WTC11 (cell line): ENCODE data around the gene SVOP. TPM values are rescaled to one million over a fixed set of nuclear protein-coding genes. Genes with fewer than 3 reads are reported as not detected.

Experiments
- ATAC-seq: fragments of 200-7000 bp; cut with Tn5 transposase; 2 replicates; pipeline ENCODE4 v1.10.0; 2021; ENCODE audit warnings: mild to moderate bottlenecking, moderate library complexity
- CTCF ChIA-PET: fragments of 300-600 bp; sonication (Branson Sonifier 250); formaldehyde crosslinking; loops from one replicate; lab custom pipeline; 2021; ENCODE audit warnings: antibody characterized with exemption; lab: Charles Lee
- POLR2A ChIA-PET: fragments of 350-600 bp; sonication (Branson Sonifier 250); formaldehyde crosslinking; loops from one replicate; lab custom pipeline; 2021; ENCODE audit warnings: antibody characterized with exemption; lab: Charles Lee
- DNase-seq: peaks from one replicate; pipeline ENCODE4 v3.0.0; 2021; ENCODE audit warnings: low spot score
- H3K27ac Mint-ChIP-seq: 2 replicates; pipeline ENCODE4 v1.8.0; 2021; ENCODE audit warnings: mixed read lengths
- H3K27me3 Mint-ChIP-seq: 2 replicates; pipeline ENCODE4 v1.8.0; 2021; ENCODE audit warnings: low read depth, mild to moderate bottlenecking, moderate library complexity, mixed read lengths
- H3K36me3 Mint-ChIP-seq: 2 replicates; pipeline ENCODE4 v1.8.0; 2021; ENCODE audit warnings: mixed read lengths
- H3K4me1 Mint-ChIP-seq: 2 replicates; pipeline ENCODE4 v1.8.0; 2022; ENCODE audit warnings: mixed read lengths
- H3K4me3 Mint-ChIP-seq: 2 replicates; pipeline ENCODE4 v1.8.0; 2021; ENCODE audit warnings: mild to moderate bottlenecking, moderate library complexity, mixed read lengths
- H3K9me3 Mint-ChIP-seq: 2 replicates; pipeline ENCODE4 v1.8.0; 2021; ENCODE audit warnings: mixed read lengths
- CREB1 ChIP-seq: sonication (generic); formaldehyde crosslinking; IDR thresholded peaks from 2 replicates; pipeline ENCODE4 v1.8.0; 2023; ENCODE audit warnings: mild to moderate bottlenecking, missing genetic modification reagents
- EMX1 ChIP-seq: fragments of 250-450 bp; sonication (Bioruptor Pico); IDR thresholded peaks from 2 replicates; pipeline ENCODE4 v1.8.0; 2021; ENCODE audit warnings: mild to moderate bottlenecking
- ERG ChIP-seq: fragments of 250-450 bp; sonication (Bioruptor Pico); IDR thresholded peaks from 2 replicates; pipeline ENCODE4 v1.8.0; 2021; ENCODE audit warnings: mild to moderate bottlenecking
- ETV6 ChIP-seq: sonication (generic); formaldehyde crosslinking; IDR thresholded peaks from 2 replicates; pipeline ENCODE4 v1.8.1; 2022; ENCODE audit warnings: mild to moderate bottlenecking, missing genetic modification reagents
- FOXJ3 ChIP-seq: sonication (generic); formaldehyde crosslinking; IDR thresholded peaks from 2 replicates; pipeline ENCODE4 v1.9.0; 2021; ENCODE audit warnings: missing genetic modification reagents, mild to moderate bottlenecking, borderline replicate concordance
- GTF2I ChIP-seq: fragments of 250-450 bp; sonication (Bioruptor Pico); conservative IDR thresholded peaks from 2 replicates; pipeline ENCODE4 v1.4.0; 2021; ENCODE audit warnings: mild to moderate bottlenecking
- HMGXB4 ChIP-seq: sonication (generic); formaldehyde crosslinking; IDR thresholded peaks from 2 replicates; pipeline ENCODE4 v1.8.1; 2023; ENCODE audit warnings: mild to moderate bottlenecking, moderate library complexity, missing genetic modification reagents
- IRF2 ChIP-seq: sonication (generic); formaldehyde crosslinking; IDR thresholded peaks from 2 replicates; pipeline ENCODE4 v1.8.0; 2022; ENCODE audit warnings: low read depth, missing genetic modification reagents, borderline replicate concordance
- MAX ChIP-seq: sonication (generic); formaldehyde crosslinking; IDR thresholded peaks from 2 replicates; pipeline ENCODE4 v1.8.0; 2022; ENCODE audit warnings: mild to moderate bottlenecking, missing genetic modification reagents
- MLX ChIP-seq: sonication (generic); formaldehyde crosslinking; IDR thresholded peaks from 2 replicates; pipeline ENCODE4 v1.8.1; 2023; ENCODE audit warnings: mild to moderate bottlenecking, missing genetic modification reagents, moderate library complexity
- RORB ChIP-seq: fragments of 250-450 bp; sonication (Bioruptor Pico); IDR thresholded peaks from 2 replicates; pipeline ENCODE4 v1.9.0; 2021; ENCODE audit warnings: mild to moderate bottlenecking
- SMAD3 ChIP-seq: sonication (generic); formaldehyde crosslinking; IDR thresholded peaks from 2 replicates; pipeline ENCODE4 v1.8.0; 2022; ENCODE audit warnings: missing genetic modification reagents, mild to moderate bottlenecking, borderline replicate concordance
- TP53 ChIP-seq: sonication (generic); formaldehyde crosslinking; IDR thresholded peaks from 2 replicates; pipeline ENCODE4 v1.8.1; 2023; ENCODE audit warnings: mild to moderate bottlenecking, missing genetic modification reagents
- USF2 ChIP-seq: sonication (generic); formaldehyde crosslinking; IDR thresholded peaks from 2 replicates; pipeline ENCODE4 v1.8.1; 2023; ENCODE audit warnings: mild to moderate bottlenecking, missing genetic modification reagents, moderate library complexity
- ZBTB21 ChIP-seq: sonication (generic); formaldehyde crosslinking; IDR thresholded peaks from 2 replicates; pipeline ENCODE4 v1.8.1; 2023; ENCODE audit warnings: mild to moderate bottlenecking, missing genetic modification reagents, borderline replicate concordance
- ZMAT4 ChIP-seq: fragments of 250-450 bp; sonication (Bioruptor Pico); IDR thresholded peaks from 2 replicates; pipeline ENCODE4 v1.9.0; 2021; ENCODE audit warnings: mild to moderate bottlenecking
- ZNF121 ChIP-seq: sonication (generic); formaldehyde crosslinking; IDR thresholded peaks from 2 replicates; pipeline ENCODE4 v1.8.0; 2023; ENCODE audit warnings: missing genetic modification reagents
- ZNF138 ChIP-seq: sonication (generic); formaldehyde crosslinking; conservative IDR thresholded peaks from 2 replicates; pipeline ENCODE4 v1.8.1; 2022; ENCODE audit warnings: mild to moderate bottlenecking, moderate library complexity, missing genetic modification reagents
- ZNF263 ChIP-seq: sonication (generic); formaldehyde crosslinking; IDR thresholded peaks from 2 replicates; pipeline ENCODE4 v1.8.1; 2022; ENCODE audit warnings: low read depth, mild to moderate bottlenecking, moderate library complexity, missing genetic modification reagents
- ZNF532 ChIP-seq: fragments of 250-450 bp; sonication (Bioruptor Pico); IDR thresholded peaks from 2 replicates; pipeline ENCODE4 v1.9.0; 2021; ENCODE audit warnings: mild to moderate bottlenecking, borderline replicate concordance
- ZNF671 ChIP-seq: fragments of 250-450 bp; sonication (Bioruptor Pico); IDR thresholded peaks from 2 replicates; pipeline ENCODE4 v1.8.0; 2021; ENCODE audit warnings: mild to moderate bottlenecking
- total RNA-seq: library from RNA; stranded (reverse); gene quantifications from 3 replicates; pipeline ENCODE4 v1.2.3, GENCODE V29; 2021

Gene SVOP
- total RNA-seq, 1 experiment from 2014 or later, result 0.04 TPM

GRCh38 chr12:108875682-108876361, 145.0 kb downstream of the SVOP start:
- TF ChIP-seq ERG (CRISPR knock-in tag), result no peak
- peak; percentile 38; the same call in 1 of the 2 replicates for TF ChIP-seq GTF2I (CRISPR knock-in tag)
- TF ChIP-seq, all 79 proteins: peak for 1
- ChIA-PET CTCF (no interaction called here), POLR2A (interaction anchor here (0.5 kb wide), 1 partner anchor 119 kb away, joined by 3 read pairs; no protein-coding TSS in a partner anchor)
- Mint-ChIP-seq H3K4me3 (no peak overlapping the region), H3K4me1 (no peaks in the 10 kb centered on the region), H3K27me3 (no peaks in the 10 kb centered on the region), H3K36me3 (no peaks in the 10 kb centered on the region), H3K9me3 (peaks cover 6% of the 10 kb centered on the region; the same call in 1 of the 2 replicates), H3K27ac (no peak overlapping the region)
- ATAC-seq (no peak), DNase-seq (no peak)

GRCh38 chr12:108875280-108875679, 145.6 kb downstream of the SVOP start:
- no peaks in the 10 kb centered on the region for H3K27me3 Mint-ChIP-seq
- H3K4me1 Mint-ChIP-seq, result no peaks in the 10 kb centered on the region
- no peak overlapping the region for H3K27ac Mint-ChIP-seq
- ATAC-seq, result no peak
- TF ChIP-seq IRF2 (CRISPR knock-in tag) (no peak), MAX (CRISPR knock-in tag) (no peak), ETV6 (CRISPR knock-in tag) (no peak), ZNF263 (CRISPR knock-in tag) (no peak), ZNF121 (no peak), MLX (CRISPR knock-in tag) (no peak), SMAD3 (CRISPR knock-in tag) (no peak), ZNF532 (CRISPR knock-in tag) (no peak), CREB1 (no peak), ZBTB21 (no peak), HMGXB4 (CRISPR knock-in tag) (no peak), USF2 (CRISPR knock-in tag) (no peak), ZNF671 (CRISPR knock-in tag) (no peak), ZMAT4 (no peak), ZNF138 (no peak), RORB (no peak), FOXJ3 (CRISPR knock-in tag) (no peak), GTF2I (CRISPR knock-in tag) (no peak), TP53 (CRISPR knock-in tag) (no peak), EMX1 (no peak)
- peaks cover 6% of the 10 kb centered on the region; the same call in 1 of the 2 replicates for H3K9me3 Mint-ChIP-seq
- no peak overlapping the region for H3K4me3 Mint-ChIP-seq
- ChIA-PET CTCF (no interaction called here), POLR2A (interaction anchor here (0.5 kb wide), 1 partner anchor 119 kb away, joined by 3 read pairs; no protein-coding TSS in a partner anchor)
- DNase-seq, result no peak
- H3K36me3 Mint-ChIP-seq, result no peaks in the 10 kb centered on the region
